NCI-H2029 treated with DMSO at 0.1 percent for 48 hours (cell line): ENCODE results near the gene OR52E2.
"Not testable (repeated sequence)": the region's sequence is repeated elsewhere in the genome, so short reads cannot be mapped to it uniquely, and the experiment has no call there.

ENCODE experiments used
- DNase-seq: peaks from one replicate; lab custom pipeline; 2025; lab: John Stamatoyannopoulos, UW

Gene OR52E2

DNA sequence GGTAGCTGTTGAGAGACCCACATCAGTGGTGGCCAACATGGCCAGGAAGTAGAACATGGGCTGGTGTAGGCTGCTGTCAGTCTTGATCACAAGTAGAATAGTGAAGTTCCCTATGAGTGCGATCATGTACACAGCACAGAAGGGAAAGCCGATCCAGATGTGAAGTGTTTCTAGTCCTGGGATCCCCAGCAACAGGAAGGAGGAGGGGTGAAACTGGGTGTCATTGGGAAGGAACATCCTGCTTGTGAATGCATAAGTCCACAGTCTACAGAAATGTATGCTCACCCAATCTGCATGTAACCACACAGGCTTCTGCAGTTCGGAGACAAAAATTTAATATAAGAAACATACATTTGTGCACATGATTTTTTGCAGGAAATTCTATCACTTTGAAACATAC lies at the start of gene OR52E2:
Gene OR52E2, minus strand, starts transcription at position 237 of the 400 bp plus-strand sequence. Its CDS starts 0 bp downstream, at position 237.
- no peak for DNase-seq

DNA sequence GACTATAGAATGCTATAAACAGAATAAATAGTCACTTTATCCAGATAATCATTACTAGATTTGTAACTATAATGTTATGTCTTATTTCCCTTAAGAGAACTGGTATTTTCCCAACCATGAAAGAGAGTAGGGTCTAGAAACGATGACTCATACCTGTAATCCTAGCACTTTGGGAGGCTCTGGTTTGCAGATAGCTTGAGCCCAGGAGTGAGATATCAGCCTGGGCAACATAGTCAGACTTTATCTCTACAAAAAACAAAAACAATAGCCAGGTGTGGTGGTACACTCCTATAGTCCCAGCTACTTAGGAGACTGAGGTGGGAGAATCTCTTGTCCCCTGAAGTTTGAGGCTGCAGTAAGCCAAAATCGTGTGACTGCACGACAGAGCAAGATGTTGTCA lies 47.9 kb upstream of the OR52E2 start:
- no peak for DNase-seq

DNA sequence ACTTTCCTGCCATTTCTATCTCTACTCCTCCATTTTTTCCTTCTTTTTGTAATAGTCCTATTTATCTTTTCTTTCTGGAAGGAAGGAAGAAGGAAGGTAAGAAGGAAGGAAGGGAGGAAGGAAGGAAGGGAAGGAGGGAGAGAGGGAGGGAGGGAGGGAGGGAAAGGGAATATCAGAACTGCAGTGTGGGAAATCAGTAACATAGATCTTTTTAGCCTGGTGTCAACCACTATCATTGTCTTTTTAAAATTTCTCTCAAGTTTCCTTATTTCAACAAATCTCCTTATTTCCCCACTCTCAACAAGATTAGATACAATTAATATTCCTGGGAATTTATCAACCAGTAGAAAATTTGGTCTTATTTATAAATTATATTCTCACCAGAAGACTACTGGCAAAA lies 43.6 kb upstream of the OR52E2 start:
- no peak for DNase-seq

DNA sequence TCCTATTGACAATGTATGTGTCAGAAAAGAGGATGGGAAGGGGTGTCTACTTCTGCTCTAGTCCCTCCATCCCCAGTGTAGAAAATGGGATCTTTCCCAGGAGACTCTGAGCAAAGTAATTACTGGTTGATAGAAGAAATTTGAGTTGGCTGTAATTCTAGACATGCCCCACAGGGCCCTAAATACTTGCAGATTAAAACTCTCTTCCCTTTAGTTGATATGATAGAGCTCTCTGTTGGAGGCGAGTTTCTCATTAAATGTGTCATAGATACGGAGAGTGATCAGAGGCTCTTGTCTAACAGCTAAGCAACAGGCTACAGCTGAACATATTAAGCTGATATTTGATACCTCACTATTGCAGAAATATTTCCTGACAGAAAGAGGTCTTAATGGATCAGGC lies 42.8 kb upstream of the OR52E2 start:
- DNase-seq, result no peak

DNA sequence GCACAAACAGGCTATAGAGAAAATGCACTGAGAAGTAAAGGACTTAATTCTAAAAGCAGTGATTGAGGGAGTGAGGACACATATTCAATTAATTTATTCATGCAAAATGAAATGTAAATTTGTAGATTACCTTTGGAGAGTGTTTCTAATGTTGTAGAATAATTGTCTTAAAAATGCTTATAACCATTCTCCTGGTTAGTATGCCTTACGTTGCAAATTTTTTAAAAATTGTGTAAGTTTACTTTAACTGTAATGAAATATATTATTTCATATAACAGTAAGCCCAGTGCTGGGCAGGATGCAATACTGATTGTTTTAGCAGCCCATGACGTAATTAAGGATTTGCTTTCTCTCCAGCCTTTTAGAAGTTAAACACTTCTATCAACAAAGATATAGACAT lies 36.6 kb upstream of the OR52E2 start:
- DNase-seq, result no peak

DNA sequence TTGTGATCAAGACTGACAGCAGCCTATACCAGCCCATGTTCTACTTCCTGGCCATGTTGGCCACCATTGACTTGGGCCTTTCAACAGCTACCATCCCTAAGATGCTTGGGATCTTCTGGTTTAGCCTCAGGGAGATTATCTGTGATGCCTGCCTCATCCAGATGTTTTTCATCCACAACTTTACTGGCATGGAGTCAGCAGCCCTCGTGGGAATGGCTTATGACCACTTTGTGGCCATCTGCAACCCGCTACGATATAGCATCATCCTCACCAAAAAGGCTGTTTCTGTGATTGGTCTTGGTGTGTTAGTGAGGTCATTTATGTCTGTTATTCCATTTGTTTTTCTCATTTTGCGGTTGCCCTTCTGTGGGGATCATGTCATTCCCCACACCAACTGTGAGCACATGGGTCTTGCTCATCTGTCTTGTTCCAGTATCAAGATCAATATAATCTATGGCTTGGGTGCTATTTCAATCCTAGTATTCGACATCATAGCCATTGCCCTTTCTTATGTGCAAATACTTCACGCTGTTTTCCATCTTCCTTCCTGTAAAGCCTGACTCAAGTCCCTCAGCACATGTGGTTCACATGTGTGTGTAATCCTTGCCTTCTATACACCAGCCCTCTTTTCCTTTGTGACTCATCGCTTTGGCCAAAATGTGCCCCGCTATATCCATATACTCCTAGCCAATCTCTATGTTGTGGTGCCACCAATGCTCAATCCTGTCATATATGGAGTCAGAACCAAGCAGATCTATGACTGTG lies 33.6 kb upstream of the OR52E2 start:
- no peak for DNase-seq

DNA sequence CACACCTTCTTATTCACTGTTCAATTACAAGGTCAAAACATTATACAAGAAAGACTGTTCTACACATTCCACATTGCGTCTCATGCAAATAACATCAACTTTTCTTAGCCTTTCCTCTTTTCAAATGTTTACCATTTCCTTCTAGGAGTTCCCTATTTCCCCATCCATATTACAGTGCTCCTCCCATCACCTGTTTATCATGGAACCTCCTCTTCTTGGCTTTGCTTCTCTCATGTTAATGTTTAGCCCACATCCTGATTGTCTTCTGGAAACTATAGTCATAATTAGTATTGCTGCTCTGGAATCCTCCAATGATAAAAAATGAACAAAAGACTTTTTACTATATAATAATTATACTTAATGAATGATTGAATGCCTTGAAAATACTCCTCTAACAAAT lies 31.2 kb upstream of the OR52E2 start:
- no peak for DNase-seq

DNA sequence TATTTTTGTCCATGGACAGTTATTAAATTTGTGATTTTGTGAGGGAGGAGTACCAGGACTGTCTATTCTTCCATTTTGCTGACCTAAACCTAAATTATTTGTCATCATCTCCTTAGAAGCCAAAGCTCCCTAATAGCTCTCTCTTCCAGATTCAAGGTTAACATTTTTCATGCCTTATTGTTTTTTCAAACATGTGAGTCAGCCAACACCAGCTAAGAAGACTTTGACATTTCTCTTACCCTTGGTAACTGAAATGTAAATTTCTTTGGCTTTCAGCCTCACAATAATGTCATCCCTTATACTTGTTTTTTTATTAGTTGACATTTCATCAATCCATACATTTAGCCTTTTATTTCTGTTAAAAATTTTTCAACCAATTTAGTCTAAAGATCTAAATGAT lies 29.1 kb upstream of the OR52E2 start:
- no peak for DNase-seq

DNA sequence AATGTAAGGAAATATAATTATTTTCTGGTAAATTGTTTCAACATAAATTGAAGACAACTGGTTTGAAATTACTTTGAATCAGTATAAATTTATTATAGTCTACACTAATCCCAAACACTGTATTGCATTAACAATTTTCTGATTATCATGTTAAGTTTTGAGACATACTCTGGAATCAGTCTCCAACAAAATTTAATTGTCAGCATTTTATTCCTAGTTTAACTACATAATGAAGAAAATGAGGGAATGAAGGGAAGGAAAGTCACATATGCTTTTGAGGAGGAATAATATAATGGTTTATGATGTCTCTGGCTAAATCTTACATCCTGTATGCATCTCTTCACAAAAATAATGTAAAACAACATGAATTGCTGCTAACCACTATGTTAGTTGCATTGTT lies 24.2 kb upstream of the OR52E2 start:
- no peak for DNase-seq

DNA sequence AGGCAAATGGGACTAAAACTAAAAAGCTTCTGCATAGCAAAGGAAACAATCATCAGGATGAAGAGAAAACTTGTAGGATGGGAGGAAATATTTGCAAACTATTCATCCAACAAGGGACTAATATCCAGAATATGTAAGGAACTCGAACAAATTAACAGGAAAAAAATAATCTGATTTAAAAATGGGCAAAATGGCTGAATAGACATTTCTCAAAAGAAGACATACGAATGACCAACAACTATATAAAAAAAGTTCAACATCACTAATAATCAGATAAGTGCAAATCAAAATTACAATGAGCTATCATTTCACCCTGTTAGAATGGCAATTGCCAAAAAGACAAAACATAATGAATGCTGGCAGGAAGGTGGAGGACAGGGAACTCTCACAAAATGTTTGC lies 22.0 kb upstream of the OR52E2 start:
- DNase-seq, result no peak

DNA sequence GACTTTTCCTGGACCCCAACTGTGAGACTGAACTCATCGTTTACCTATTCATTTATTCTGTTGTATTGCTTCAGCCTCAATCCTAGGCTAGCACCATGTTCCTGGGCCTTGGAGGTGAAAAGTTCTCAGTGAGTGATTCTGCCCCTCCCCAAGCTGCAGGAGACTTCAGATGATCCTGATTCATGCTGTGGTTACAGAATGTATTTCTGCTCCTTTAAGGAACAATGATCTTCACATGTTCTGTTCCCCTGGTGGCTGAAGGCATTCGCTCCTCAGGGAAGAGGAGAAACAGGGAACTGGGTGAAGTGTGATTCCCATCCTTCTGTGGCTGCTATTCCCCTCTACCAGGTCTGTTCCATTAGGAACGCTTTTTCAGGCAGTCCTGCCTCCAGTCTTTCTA lies 12.4 kb upstream of the OR52E2 start:
- no peak for DNase-seq

DNA sequence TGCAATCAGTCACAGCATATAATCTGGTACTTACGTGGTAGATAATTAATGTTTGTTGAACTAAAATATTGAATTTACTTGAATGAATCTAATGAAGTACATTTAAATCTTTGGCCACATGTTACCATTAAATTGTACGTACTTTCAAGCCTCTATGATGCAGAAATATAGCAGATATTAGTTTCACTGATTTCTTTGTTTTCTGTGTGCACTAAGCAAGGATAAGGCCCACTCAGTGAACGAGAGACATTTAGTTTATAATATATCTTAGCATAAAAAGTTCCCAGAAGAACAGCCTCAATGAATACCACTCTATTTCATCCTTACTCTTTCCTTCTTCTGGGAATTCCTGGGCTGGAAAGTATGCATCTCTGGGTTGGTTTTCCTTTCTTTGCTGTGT lies 9.8 kb upstream of the OR52E2 start, which contains the start of gene OR52E1:
Gene OR52E1, plus strand, starts transcription at position 301 of the 400 bp plus-strand sequence.
- no peak for DNase-seq

DNA sequence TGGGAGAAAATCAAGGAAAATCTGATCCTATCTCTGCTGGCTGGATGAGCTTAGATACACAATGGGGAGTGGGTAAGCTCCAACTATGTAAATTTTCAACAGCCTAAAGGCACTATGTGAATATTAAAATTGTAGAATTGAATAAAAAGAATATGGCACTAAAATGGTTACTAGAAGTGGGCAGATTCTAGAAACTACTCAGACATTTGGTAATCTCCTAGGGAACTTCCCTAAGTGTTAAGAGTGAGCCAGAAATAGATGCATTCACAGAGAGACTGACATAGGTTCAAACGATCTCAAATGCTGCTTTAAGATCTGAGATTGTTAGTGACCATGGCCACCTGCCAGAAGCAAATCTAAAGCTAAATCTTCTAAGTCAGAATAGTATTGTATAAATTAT lies 5.6 kb upstream of the OR52E2 start:
- DNase-seq, result no peak

DNA sequence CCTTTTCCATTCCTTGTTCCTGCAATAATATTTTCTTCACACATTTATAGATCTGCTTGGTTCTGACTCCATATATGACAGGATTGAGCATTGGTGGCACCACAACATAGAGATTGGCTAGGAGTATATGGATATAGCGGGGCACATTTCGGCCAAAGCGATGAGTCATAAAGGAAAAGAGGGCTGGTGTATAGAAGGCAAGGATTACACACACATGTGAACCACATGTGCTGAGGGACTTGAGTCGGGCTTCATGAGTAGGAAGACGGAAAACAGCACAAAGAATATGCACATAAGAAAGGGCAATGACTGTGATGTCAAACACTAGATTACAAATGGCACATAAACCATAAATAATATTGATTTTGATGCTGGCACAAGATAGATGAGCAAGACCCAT lies 748 bp downstream of the OR52E2 start:
- DNase-seq, result not testable (repeated sequence)

DNA sequence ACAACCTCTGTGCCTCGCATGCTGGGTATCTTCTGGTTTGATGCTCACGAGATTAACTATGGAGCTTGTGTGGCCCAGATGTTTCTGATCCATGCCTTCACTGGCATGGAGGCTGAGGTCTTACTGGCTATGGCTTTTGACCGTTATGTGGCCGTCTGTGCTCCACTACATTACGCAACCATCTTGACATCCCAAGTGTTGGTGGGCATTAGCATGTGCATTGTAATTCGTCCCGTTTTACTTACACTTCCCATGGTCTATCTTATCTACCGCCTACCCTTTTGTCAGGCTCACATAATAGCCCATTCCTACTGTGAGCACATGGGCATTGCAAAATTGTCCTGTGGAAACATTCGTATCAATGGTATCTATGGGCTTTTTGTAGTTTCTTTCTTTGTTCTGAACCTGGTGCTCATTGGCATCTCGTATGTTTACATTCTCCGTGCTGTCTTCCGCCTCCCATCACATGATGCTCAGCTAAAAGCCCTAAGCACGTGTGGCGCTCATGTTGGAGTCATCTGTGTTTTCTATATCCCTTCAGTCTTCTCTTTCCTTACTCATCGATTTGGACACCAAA lies 12.6 kb downstream of the OR52E2 start:
- no peak for DNase-seq

DNA sequence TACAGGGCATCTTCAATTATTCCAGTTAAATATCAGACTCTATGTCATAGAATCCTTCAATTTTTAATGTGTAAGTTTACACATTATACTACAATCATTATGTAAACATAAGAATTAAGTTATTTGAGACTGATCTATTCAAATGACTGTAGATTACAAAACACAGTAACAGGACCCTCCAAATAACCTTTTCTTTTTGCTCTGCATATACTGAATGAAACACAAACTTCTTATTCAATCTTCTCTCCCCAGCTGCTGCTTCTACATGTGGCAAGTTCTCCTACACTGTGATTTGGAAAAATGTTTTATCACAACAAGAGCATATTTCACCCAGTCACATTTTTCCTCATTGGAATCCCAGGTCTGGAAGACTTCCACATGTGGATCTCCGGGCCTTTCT lies 13.2 kb downstream of the OR52E2 start, which contains the start of gene OR52J3:
Gene OR52J3, plus strand, starts transcription at position 301 of the 400 bp plus-strand sequence. Its CDS starts 0 bp downstream, at position 301.
- no peak for DNase-seq

DNA sequence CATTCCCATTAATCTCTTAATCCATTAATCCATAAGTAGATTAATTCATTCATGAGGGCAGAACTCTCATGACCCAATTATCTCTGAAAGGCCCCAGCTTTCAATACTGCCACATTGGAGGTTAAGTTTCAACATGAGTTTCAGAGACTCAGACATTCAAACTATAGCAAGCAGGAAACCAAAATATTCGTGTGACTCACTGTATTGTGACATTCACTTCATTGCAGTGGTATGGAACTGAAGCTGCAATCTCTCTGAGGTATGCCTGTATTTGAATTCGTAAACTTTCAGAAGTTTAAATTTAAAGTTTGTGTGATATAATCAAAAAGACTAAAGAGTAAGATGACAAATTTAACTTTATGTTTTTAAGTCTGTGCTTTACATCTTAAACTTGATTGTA lies 16.0 kb downstream of the OR52E2 start:
- DNase-seq, result no peak

DNA sequence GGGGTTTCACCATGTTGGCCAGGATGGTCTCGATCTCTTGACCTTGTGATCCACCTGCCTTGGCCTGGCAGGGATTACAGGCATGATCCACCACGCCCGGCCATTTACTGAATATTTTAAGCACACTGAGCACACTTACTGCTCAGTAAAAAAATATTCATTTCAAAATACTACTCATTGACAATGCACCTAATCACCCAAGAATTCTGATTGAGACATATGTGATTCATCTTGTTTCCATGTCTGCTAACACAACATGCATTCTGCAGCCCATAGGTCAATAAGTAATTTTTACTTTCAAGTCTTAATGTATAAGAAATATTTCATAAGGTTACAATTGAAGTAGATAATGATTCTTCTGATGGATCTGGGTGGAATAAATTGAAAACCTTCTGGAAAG lies 17.3 kb downstream of the OR52E2 start:
- no peak for DNase-seq

DNA sequence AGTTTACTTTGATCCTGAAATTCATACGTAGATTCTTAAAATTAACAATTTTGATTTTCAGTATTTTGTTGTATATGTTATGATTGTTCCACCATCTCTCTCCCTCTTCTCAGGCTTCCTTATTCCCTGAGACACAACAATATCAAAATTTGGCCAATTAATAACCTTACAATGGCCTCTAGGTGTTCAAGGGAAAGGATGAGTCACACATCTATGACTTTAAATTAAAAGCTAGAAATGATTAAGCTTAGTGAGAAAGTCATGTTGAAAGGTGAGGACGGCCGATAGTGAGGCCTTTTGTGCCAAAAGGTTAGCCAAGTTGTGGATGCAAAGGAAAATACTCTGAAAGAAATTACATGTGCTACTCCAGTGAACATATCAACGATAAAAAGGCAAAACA lies 18.6 kb downstream of the OR52E2 start:
- no peak for DNase-seq

DNA sequence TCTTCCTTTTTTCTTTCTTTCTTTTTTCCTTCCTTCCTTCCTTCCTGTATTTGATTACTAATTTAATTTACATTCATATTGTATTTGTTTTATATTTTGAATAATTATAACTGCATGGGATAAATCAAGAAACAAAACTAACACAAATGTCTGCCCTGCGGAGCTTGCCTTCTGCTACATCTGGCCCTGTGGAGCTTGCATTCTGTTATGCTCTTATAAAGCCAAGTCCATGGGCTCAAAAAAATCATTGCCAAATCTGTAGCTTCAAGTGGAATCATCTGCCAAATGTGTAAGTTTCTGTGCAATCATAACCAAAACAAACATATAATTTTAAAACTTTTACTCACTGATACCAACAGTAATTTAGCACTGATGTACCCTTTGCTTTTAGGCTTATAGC lies 21.1 kb downstream of the OR52E2 start:
- DNase-seq, result no peak

DNA sequence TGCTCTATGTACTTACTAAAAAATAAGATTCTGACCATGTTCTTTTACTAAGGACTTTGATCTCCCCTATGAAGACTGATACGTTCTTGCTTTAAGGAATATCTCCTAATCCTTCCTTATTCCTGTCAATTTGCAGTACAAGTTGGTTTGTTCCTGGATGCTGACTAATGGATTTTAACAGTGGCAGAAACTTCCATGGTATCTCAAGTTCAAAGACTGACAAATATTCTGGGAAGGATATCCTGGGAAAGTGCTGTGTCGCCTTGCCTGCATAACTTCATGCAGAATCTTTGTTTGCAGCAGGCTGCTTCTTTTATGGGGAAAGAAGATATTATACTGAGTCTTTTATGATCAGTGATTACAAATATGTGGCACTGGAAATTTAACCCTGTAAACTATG lies 21.5 kb downstream of the OR52E2 start:
- no peak for DNase-seq

DNA sequence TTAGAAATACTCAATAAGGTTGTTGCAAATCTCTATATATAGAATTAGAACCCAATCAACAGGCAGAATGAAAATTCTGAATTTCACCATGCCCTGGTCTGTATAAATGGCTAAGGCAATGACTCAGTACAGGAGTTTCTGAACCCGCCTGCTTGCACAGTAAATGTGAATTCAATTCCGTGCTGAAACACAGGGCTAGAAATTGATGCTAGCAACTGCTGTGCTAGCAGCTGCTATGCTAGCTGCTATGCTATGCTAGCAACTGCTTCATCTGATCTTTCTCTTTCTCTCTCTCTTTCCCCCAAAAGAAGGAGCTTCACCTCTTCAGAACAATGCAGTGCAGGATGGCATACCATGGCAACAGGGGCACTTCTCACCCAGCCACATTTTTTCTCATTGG lies 22.8 kb downstream of the OR52E2 start:
- DNase-seq, result no peak

DNA sequence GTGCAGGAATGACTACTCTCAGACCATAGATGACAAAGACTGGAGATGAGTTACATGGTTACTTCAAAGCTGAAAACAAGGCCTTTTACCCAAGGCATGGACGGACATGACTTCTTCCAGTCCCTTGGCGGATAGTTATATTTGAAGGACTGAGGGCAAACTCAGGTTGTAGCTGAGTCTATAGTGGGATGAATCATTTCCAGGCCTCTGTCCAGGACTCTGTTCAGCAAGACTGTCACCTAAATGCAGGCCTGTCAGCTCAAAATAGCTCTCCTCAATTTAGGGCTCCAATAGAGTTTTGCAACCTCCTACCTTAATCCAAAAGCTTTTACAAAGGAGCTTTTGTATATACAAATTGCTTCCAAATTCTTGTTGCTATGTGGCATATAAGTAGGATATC lies 37.4 kb downstream of the OR52E2 start:
- no peak for DNase-seq

DNA sequence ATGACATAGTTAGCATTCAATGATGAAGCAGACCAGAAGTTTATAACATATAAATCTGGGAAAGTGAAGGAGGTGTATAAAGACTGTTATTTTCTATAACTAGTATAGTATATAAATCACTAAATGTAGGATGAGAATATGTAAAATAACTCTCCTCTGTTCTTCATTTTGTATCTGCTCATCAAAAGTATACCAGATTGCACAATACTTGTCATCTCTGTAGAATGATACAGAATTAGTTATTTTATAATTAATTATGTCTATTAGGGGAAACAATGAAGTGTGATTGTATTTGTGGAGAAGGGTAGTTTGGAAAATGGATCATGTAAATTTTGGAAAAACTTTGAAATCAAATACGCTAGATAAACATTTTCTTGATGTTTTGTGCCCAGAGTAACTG lies 46.4 kb downstream of the OR52E2 start:
- DNase-seq, result no peak
